ENCODE results near the gene CHST13. TPM values are rescaled to one million over a fixed set of nuclear protein-coding genes. Genes with fewer than 3 reads are reported as not detected.

CHST13 gene
- total and polyA plus RNA-seq, 7 donors: 0.07 to 0.20 TPM; not detected in 5

DNA sequence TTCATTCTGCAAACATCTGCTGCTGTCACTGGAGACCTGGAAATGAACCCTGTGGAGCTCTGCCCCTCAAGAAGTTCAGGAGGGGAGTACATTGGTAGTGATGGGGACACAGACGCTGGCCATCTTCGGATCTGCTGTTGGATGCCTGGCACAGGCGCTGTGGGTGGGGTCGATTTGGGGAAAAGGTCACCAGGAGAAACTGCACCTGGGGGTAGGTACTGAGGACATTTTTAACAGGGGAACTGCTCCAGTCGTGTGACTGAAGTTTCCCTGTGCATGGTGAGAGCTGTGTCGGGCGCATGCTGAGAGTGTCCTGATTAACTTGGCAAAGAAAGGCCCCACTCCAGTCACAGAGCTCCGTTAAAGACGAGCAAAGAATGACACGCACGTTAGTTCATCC, 9.8 kb upstream of the CHST13 start:
- DNase-seq (peak in 1 of 2 donors; percentile 36), ATAC-seq (no peak)
- WGBS, 3 donors: 86 to 88% (median 87%) methylated on average over 11 of the region's 11 CpGs
- no peak overlapping the region for H3K27ac ChIP-seq
- H3K4me1 ChIP-seq: peaks cover 5% of the 10 kb centered on the region
- no peak overlapping the region for H3K4me3 ChIP-seq
- H3K9me3 ChIP-seq: no peaks in the 10 kb centered on the region
- no peaks in the 10 kb centered on the region for H3K36me3 ChIP-seq (ENCODE audit: insufficient read depth in 1 of 2, low read depth in 1 of 2)
- TF ChIP-seq CTCF (IDR thresholded peaks at IDR 0.05): no peak
- H3K27me3 ChIP-seq (ENCODE audit: insufficient read depth in 3 of 3, low read length in 2 of 3): no peaks in the 10 kb centered on the region
- intact Hi-C loops (cut with DNase I): no loop called here

GRCh38 chr3:126515066-126515706, 8.8 kb upstream of the CHST13 start:
- TF ChIP-seq CTCF (IDR thresholded peaks at IDR 0.05): no peak
- Histone ChIP-seq H3K9me3 (no peaks in the 10 kb centered on the region), H3K4me1 (peaks cover 5% of the 10 kb centered on the region), H3K27me3 (ENCODE audit: insufficient read depth in 3 of 3, low read length in 2 of 3) (no peaks in the 10 kb centered on the region), H3K4me3 (no peak overlapping the region), H3K36me3 (ENCODE audit: insufficient read depth in 1 of 2, low read depth in 1 of 2) (no peaks in the 10 kb centered on the region), H3K27ac (no peak overlapping the region)
- 85 to 89% (median 85%) methylated on average over 7 to 8 of the region's 8 CpGs for WGBS, 3 donors
- ATAC-seq: no peak
- DNase-seq: peak in 1 of 2 donors; percentile 41
- intact Hi-C loops (cut with DNase I): no loop called here

DNA sequence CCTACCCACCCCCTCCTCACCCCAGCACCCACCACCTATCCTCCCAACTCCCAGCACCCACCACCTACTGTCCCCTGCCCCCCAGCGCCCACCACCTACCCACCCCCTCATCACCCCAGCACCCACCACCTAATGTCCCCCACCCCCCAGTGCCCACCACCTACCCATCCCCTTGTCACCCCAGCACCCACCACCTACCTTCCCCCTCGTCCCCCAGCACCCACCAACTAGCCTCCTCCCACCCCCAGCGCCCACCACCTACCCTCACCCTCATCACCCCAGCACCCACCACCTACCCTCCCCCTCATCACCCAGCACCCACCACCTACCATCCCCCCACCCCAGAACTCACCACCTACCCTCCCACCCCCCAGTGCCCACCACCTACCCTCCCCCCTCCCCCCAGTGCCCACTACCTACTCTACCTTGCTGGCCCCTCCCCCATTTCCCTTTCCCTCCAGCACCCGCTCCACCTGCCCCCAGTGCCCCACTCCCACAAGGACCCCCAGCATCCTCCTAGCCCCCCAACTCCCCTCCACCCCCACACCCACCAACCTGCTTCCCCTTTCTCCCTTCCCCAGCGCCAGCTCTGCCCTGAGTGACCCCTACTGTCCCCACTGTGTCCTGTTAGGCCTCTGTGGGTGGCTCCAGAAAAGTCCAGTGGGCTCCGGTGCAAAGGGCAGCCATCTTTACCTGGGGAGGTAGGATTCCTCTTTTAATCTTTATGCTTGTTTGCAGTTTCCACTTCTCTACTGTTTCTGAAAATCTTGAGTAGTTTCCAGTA, 7.6 kb upstream of the CHST13 start:
- no peak for TF ChIP-seq CTCF (IDR thresholded peaks at IDR 0.05)
- WGBS, 3 donors: 85 to 94% (median 87%) methylated on average over 6 of the region's 6 CpGs
- H3K9me3 ChIP-seq: no peaks in the 10 kb centered on the region
- peaks cover 5% of the 10 kb centered on the region for H3K4me1 ChIP-seq
- intact Hi-C loops (cut with DNase I): no loop called here
- no peaks in the 10 kb centered on the region for H3K27me3 ChIP-seq (ENCODE audit: insufficient read depth in 3 of 3, low read length in 2 of 3)
- peak in 1 of 2 donors; percentile 15 for DNase-seq
- ATAC-seq: no peak
- no peak overlapping the region for H3K4me3 ChIP-seq
- no peaks in the 10 kb centered on the region for H3K36me3 ChIP-seq (ENCODE audit: insufficient read depth in 1 of 2, low read depth in 1 of 2)
- no peak overlapping the region for H3K27ac ChIP-seq

DNA sequence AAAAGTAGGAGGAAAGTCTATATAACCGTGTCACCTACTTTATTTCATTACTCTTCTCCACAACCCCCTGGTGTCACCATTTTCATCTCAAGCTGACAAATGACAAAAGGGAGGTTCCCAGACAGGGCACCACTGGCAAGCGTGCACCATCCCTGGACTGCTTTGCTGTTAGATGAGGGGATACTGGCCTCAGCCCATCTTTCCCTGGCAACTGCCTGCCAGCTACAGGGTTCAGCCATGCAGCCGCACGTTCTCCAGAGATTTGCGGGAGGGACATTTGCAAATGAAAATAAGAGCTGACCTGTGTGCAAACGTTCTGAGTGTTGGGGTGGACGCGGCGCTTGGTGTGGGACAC, 7.0 kb upstream of the CHST13 start:
- no peak for ATAC-seq
- H3K27ac ChIP-seq: no peak overlapping the region
- peaks cover 3% of the 10 kb centered on the region for H3K4me1 ChIP-seq
- H3K4me3 ChIP-seq: no peak overlapping the region
- DNase-seq: no peak
- no peaks in the 10 kb centered on the region for H3K9me3 ChIP-seq
- intact Hi-C loops (cut with DNase I): no loop called here
- H3K36me3 ChIP-seq (ENCODE audit: insufficient read depth in 1 of 2, low read depth in 1 of 2): no peaks in the 10 kb centered on the region
- 86 to 91% (median 87%) methylated on average over 9 of the region's 9 CpGs for WGBS, 3 donors
- TF ChIP-seq CTCF (IDR thresholded peaks at IDR 0.05): no peak
- no peaks in the 10 kb centered on the region for H3K27me3 ChIP-seq (ENCODE audit: insufficient read depth in 3 of 3, low read length in 2 of 3)

All from psoas muscle (tissue), 8 donors.